Right cardiac atrium (tissue), 5 donors: ENCODE results near the gene SEC16A. TPM values are rescaled to one million over a fixed set of nuclear protein-coding genes. Genes with fewer than 3 reads are reported as not detected.

Experiments used
- ATAC-seq, 2 donors: fragments of 200-7000 bp; cut with Tn5 transposase; one replicate each; pipeline versions ENCODE4 v1.8.0 to v1.9.1; 2020; ENCODE audit warnings: moderate library complexity in 2 of 2, mild to moderate bottlenecking in 1 of 2
- DNase-seq, 3 donors: peaks; one replicate each; pipeline ENCODE4 v3.0.0-alpha.2; 2020
- H3K27ac ChIP-seq: one replicate; pipeline ENCODE4 v1.5.1; 2013; ENCODE audit warnings: mild to moderate bottlenecking, low read length, control low read depth, moderate library complexity
- H3K27me3 ChIP-seq: one replicate; pipeline ENCODE4 v1.6.1; 2013; ENCODE audit not compliant: control insufficient read depth, insufficient read depth
- H3K4me1 ChIP-seq: one replicate; pipeline ENCODE4 v1.6.1; 2013; ENCODE audit warnings: low read length; ENCODE audit not compliant: control insufficient read depth, insufficient read depth
- H3K4me3 ChIP-seq: one replicate; pipeline ENCODE4 v1.5.1; 2013; ENCODE audit warnings: low read length, control low read depth
- H3K9me3 ChIP-seq: one replicate; pipeline ENCODE4 v1.6.1; 2013; ENCODE audit warnings: low read length; ENCODE audit not compliant: control insufficient read depth
- WGBS: extraction: QIAGEN DNeasy Blood & Tissue Kit; methylation state at CpG from one replicate; pipeline ENCODE4 v1.1.7; 2013; 5-methylcytosine and 5-hydroxymethylcytosine counted together
- intact Hi-C, 4 donors: fragments of 100-400 bp; cut with DNase I; formaldehyde crosslinking; loops; one replicate each; pipeline versions ENCODE4 v1.11.0 to v1.14.0; 2022 to 2023
- polyA plus RNA-seq: library from polyadenylated mRNA; stranded (reverse); fragments of 200-250 nt; gene quantifications from one replicate; pipeline ENCODE4 v1.2.3, GENCODE V29; 2013
- total RNA-seq, 4 donors: library from RNA; stranded (reverse); fragmentation: NEBNext Ultra II Directional; extraction: Animal tissue kit (Norgen Biotek cat#: 25700); gene quantifications; one replicate each; pipeline ENCODE4 v1.2.1, GENCODE V29; 2021
- donor health status: healthy with polysubstance abuse.
- donor health status: DM: no; HTN: yes; CAD: no.
- donor health status: DM: no; HTN: no; CAD: no.
- donor health status: DM: no; HTN: yes; CAD: no; lungs with severe emphysema.
- donor health status: DM: yes; HTN: yes; CAD: no.

SEC16A gene
- total and polyA plus RNA-seq, 5 donors = 23.1 to 35.3 (median 26.4) TPM

GRCh38 chr9:136424750-136425362 lies 58.0 kb downstream of the SEC16A start:
- Histone ChIP-seq H3K27me3 (no peaks in the 10 kb centered on the region), H3K9me3 (no peaks in the 10 kb centered on the region), H3K27ac (no peak overlapping the region), H3K4me3 (no peak overlapping the region), H3K4me1 (no peaks in the 10 kb centered on the region)
- 86% methylated on average over 27 of the region's 27 CpGs for WGBS
- intact Hi-C loops = no loop called here
- DNase-seq (no peak), ATAC-seq (no peak)

GRCh38 chr9:136423432-136424146 lies 59.3 kb downstream of the SEC16A start:
- intact Hi-C loops = no loop called here
- ATAC-seq = no peak
- WGBS = 94% methylated on average over 43 of the region's 43 CpGs

GRCh38 chr9:136422876-136423275 lies 60.0 kb downstream of the SEC16A start:
- Histone ChIP-seq H3K4me1 (no peaks in the 10 kb centered on the region), H3K27me3 (no peaks in the 10 kb centered on the region), H3K27ac (no peak overlapping the region), H3K4me3 (no peak overlapping the region), H3K9me3 (no peaks in the 10 kb centered on the region)
- WGBS = 95% methylated on average over 26 of the region's 26 CpGs
- DNase-seq (no peak), ATAC-seq (no peak)
- intact Hi-C loops = no loop called here

More at GRCh38 chr9:136423432-136424146, 59.3 kb downstream of the SEC16A start:
- Histone ChIP-seq H3K4me3 (no peak overlapping the region), H3K27ac (no peak overlapping the region), H3K27me3 (no peaks in the 10 kb centered on the region), H3K4me1 (no peaks in the 10 kb centered on the region), H3K9me3 (no peaks in the 10 kb centered on the region)
- no peak for DNase-seq

GRCh38 chr9:136421791-136422190 lies 61.0 kb downstream of the SEC16A start:
- no peaks in the 10 kb centered on the region for H3K27me3 ChIP-seq
- intact Hi-C loops = no loop called here
- 92% methylated on average over 21 of the region's 21 CpGs for WGBS
- ATAC-seq = peak in 1 of 2 donors; percentile 20
- H3K4me1 ChIP-seq = no peaks in the 10 kb centered on the region
- no peaks in the 10 kb centered on the region for H3K9me3 ChIP-seq
- no peak overlapping the region for H3K4me3 ChIP-seq
- no peak overlapping the region for H3K27ac ChIP-seq
- no peak for DNase-seq

GRCh38 chr9:136419092-136419420 lies 63.8 kb downstream of the SEC16A start:
- no peak for ATAC-seq
- Histone ChIP-seq H3K4me3 (no peak overlapping the region), H3K4me1 (no peaks in the 10 kb centered on the region), H3K27me3 (no peaks in the 10 kb centered on the region), H3K9me3 (no peaks in the 10 kb centered on the region), H3K27ac (no peak overlapping the region)
- intact Hi-C loops = no loop called here
- DNase-seq = no peak
- WGBS = 95% methylated on average over 12 of the region's 12 CpGs

- intact Hi-C loops = no loop called here
- Histone ChIP-seq H3K27me3 (no peaks in the 10 kb centered on the region), H3K9me3 (no peaks in the 10 kb centered on the region), H3K4me1 (no peaks in the 10 kb centered on the region), H3K27ac (no peak overlapping the region), H3K4me3 (no peak overlapping the region)
- DNase-seq (no peak), ATAC-seq (no peak)
- 94% methylated on average over 48 of the region's 48 CpGs for WGBS
These were observed 64.4 kb downstream of the SEC16A start for GRCh38 chr9:136418182-136419091.

GRCh38 chr9:136416914-136417313 lies 65.9 kb downstream of the SEC16A start:
- Histone ChIP-seq H3K4me1 (no peaks in the 10 kb centered on the region), H3K27ac (no peak overlapping the region), H3K4me3 (no peak overlapping the region), H3K9me3 (no peaks in the 10 kb centered on the region), H3K27me3 (no peaks in the 10 kb centered on the region)
- 92% methylated on average over 19 of the region's 19 CpGs for WGBS
- DNase-seq (no peak), ATAC-seq (no peak)
- intact Hi-C loops = no loop called here

GRCh38 chr9:136416427-136416826 lies 66.4 kb downstream of the SEC16A start:
- WGBS = 98% methylated on average over 8 of the region's 8 CpGs
- Histone ChIP-seq H3K27me3 (no peaks in the 10 kb centered on the region), H3K27ac (no peak overlapping the region), H3K9me3 (no peaks in the 10 kb centered on the region), H3K4me1 (no peaks in the 10 kb centered on the region), H3K4me3 (no peak overlapping the region)
- no peak for DNase-seq
- no peak for ATAC-seq
- intact Hi-C loops = no loop called here

GRCh38 chr9:136412962-136413361 lies 69.9 kb downstream of the SEC16A start:
- ATAC-seq (no peak), DNase-seq (no peak)
- no peak overlapping the region for H3K4me3 ChIP-seq
- no peaks in the 10 kb centered on the region for H3K27me3 ChIP-seq
- no peaks in the 10 kb centered on the region for H3K9me3 ChIP-seq
- 44% methylated on average over 9 of the region's 9 CpGs for WGBS
- no peak overlapping the region for H3K27ac ChIP-seq
- intact Hi-C loops = no loop called here
- no peaks in the 10 kb centered on the region for H3K4me1 ChIP-seq

GRCh38 chr9:136411378-136411777 lies 71.5 kb downstream of the SEC16A start:
- no peak for ATAC-seq
- no peaks in the 10 kb centered on the region for H3K27me3 ChIP-seq
- no peak overlapping the region for H3K27ac ChIP-seq
- H3K9me3 ChIP-seq = no peaks in the 10 kb centered on the region
- 35% methylated on average over 4 of the region's 4 CpGs for WGBS
- DNase-seq = no peak
- intact Hi-C loops = no loop called here
- no peaks in the 10 kb centered on the region for H3K4me1 ChIP-seq
- peak overlapping the region; percentile 75 for H3K4me3 ChIP-seq
